Endothelial cell (in vitro differentiated cells): Measurements from ENCODE around the gene MVB12B. TPM values are rescaled to one million over a fixed set of nuclear protein-coding genes. Genes with fewer than 3 reads are reported as not detected.

Source experiments
- DNase-seq: peaks from one replicate; pipeline ENCODE4 v3.0.0; 2021; ENCODE audit warnings: low spot score
- H3K27ac Mint-ChIP-seq: one replicate; pipeline ENCODE4 v1.8.0; 2021; ENCODE audit warnings: mixed read lengths, inconsistent platforms; ENCODE audit not compliant: unreplicated experiment
- H3K27me3 Mint-ChIP-seq: one replicate; pipeline ENCODE4 v1.8.0; 2021; ENCODE audit warnings: mild to moderate bottlenecking, moderate library complexity, mixed read lengths, inconsistent platforms; ENCODE audit not compliant: unreplicated experiment
- H3K36me3 Mint-ChIP-seq: one replicate; pipeline ENCODE4 v1.8.0; 2021; ENCODE audit warnings: mild to moderate bottlenecking, low read depth, mixed read lengths, inconsistent platforms; ENCODE audit not compliant: unreplicated experiment
- H3K4me1 Mint-ChIP-seq: one replicate; pipeline ENCODE4 v1.8.0; 2021; ENCODE audit warnings: mild to moderate bottlenecking, mixed read lengths, inconsistent platforms; ENCODE audit not compliant: unreplicated experiment
- H3K4me3 Mint-ChIP-seq: one replicate; pipeline ENCODE4 v1.8.0; 2021; ENCODE audit warnings: mild to moderate bottlenecking, mixed read lengths, inconsistent platforms; ENCODE audit not compliant: unreplicated experiment
- H3K9me3 Mint-ChIP-seq: one replicate; pipeline ENCODE4 v1.8.0; 2021; ENCODE audit warnings: mixed read lengths, inconsistent platforms; ENCODE audit not compliant: unreplicated experiment
- CTCF ChIP-seq: fragments of 200-600 bp; sonication (generic); IDR thresholded peaks from one replicate; pipeline ENCODE4 v1.5.0; 2021; ENCODE audit warnings: antibody characterized with exemption; ENCODE audit not compliant: unreplicated experiment
- total RNA-seq: library from RNA; stranded (reverse); fragmentation: NEBNext Ultra II Directional; extraction: Animal tissue kit (Norgen Biotek cat#: 25700); gene quantifications from one replicate; pipeline ENCODE4 v1.2.1, GENCODE V29; 2021; ENCODE audit not compliant: unreplicated experiment

MVB12B gene
- total RNA-seq, 1 donor from 2014 or later, result 18.8 TPM

GRCh38 chr9:126291925-126292324 lies 34.7 kb upstream of the MVB12B start:
- DNase-seq, result no peak
- no peak overlapping the region for H3K4me3 Mint-ChIP-seq

GRCh38 chr9:126292736-126293521 lies 33.7 kb upstream of the MVB12B start:
- Mint-ChIP-seq H3K4me1 (no peaks in the 10 kb centered on the region), H3K27me3 (peaks cover 5% of the 10 kb centered on the region), H3K36me3 (no peaks in the 10 kb centered on the region), H3K4me3 (no peak overlapping the region), H3K27ac (no peak overlapping the region), H3K9me3 (no peaks in the 10 kb centered on the region)
- no peak for TF ChIP-seq CTCF
- no peak for DNase-seq

More at GRCh38 chr9:126291925-126292324, 34.7 kb upstream of the MVB12B start:
- Mint-ChIP-seq H3K9me3 (no peaks in the 10 kb centered on the region), H3K4me1 (no peaks in the 10 kb centered on the region), H3K27ac (no peak overlapping the region), H3K36me3 (no peaks in the 10 kb centered on the region), H3K27me3 (peaks cover 5% of the 10 kb centered on the region)
- TF ChIP-seq CTCF, result no peak

- H3K27me3 Mint-ChIP-seq, result peaks cover 5% of the 10 kb centered on the region
- no peaks in the 10 kb centered on the region for H3K4me1 Mint-ChIP-seq
- H3K36me3 Mint-ChIP-seq, result no peaks in the 10 kb centered on the region
- no peaks in the 10 kb centered on the region for H3K9me3 Mint-ChIP-seq
- no peak overlapping the region for H3K4me3 Mint-ChIP-seq
- peak; percentile 55 for TF ChIP-seq CTCF
- DNase-seq, result peak; percentile 48
- no peak overlapping the region for H3K27ac Mint-ChIP-seq
Measured at GRCh38 chr9:126293522-126293889, 33.1 kb upstream of the MVB12B start.

- H3K4me3 Mint-ChIP-seq, result no peak overlapping the region
- H3K27me3 Mint-ChIP-seq, result peaks cover 5% of the 10 kb centered on the region
- no peaks in the 10 kb centered on the region for H3K36me3 Mint-ChIP-seq
- no peak overlapping the region for H3K27ac Mint-ChIP-seq
- no peak for TF ChIP-seq CTCF
- no peaks in the 10 kb centered on the region for H3K4me1 Mint-ChIP-seq
- DNase-seq, result no peak
- H3K9me3 Mint-ChIP-seq, result no peaks in the 10 kb centered on the region
Measured at GRCh38 chr9:126294331-126295081, 32.1 kb upstream of the MVB12B start.

GRCh38 chr9:126295082-126295477 lies 31.5 kb upstream of the MVB12B start:
- no peak for TF ChIP-seq CTCF
- Mint-ChIP-seq H3K36me3 (no peaks in the 10 kb centered on the region), H3K27me3 (peaks cover 5% of the 10 kb centered on the region), H3K4me1 (no peaks in the 10 kb centered on the region), H3K27ac (no peak overlapping the region), H3K4me3 (no peak overlapping the region), H3K9me3 (no peaks in the 10 kb centered on the region)
- DNase-seq, result no peak
